GM12874 (cell line): ENCODE data around the gene COX14.

Experiments
- TF ChIP-seq, protein P1 (sequence below): IDR thresholded peaks from 2 replicates; pipeline ENCODE4 v1.5.1; 2011; ENCODE audit warnings: low read depth, mild to moderate bottlenecking, control low read depth, low read length, moderate library complexity; ENCODE audit not compliant: insufficient read depth

The COX14 gene

DNA sequence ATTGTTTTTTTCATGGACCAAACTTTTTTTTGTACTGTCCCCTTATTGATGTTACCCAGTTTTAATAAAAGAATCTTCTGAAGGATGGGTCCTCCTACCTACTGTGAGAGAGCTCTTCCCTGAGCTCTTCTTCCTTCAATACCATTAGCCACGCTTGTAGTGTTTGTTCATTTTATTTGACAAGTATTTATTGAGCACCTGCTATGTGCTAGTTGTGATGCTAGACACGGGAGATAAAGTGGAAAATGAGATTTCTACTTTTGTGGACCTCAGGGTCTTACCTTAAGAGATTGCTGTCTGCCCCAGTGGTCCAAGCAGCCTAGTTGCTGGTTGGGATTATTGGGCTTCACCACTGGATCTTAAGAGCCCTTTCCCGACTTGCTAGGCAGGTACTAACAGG, 11.5 kb upstream of the COX14 start:
- TF ChIP-seq, protein P1, sequence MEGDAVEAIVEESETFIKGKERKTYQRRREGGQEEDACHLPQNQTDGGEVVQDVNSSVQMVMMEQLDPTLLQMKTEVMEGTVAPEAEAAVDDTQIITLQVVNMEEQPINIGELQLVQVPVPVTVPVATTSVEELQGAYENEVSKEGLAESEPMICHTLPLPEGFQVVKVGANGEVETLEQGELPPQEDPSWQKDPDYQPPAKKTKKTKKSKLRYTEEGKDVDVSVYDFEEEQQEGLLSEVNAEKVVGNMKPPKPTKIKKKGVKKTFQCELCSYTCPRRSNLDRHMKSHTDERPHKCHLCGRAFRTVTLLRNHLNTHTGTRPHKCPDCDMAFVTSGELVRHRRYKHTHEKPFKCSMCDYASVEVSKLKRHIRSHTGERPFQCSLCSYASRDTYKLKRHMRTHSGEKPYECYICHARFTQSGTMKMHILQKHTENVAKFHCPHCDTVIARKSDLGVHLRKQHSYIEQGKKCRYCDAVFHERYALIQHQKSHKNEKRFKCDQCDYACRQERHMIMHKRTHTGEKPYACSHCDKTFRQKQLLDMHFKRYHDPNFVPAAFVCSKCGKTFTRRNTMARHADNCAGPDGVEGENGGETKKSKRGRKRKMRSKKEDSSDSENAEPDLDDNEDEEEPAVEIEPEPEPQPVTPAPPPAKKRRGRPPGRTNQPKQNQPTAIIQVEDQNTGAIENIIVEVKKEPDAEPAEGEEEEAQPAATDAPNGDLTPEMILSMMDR: no peak

DNA sequence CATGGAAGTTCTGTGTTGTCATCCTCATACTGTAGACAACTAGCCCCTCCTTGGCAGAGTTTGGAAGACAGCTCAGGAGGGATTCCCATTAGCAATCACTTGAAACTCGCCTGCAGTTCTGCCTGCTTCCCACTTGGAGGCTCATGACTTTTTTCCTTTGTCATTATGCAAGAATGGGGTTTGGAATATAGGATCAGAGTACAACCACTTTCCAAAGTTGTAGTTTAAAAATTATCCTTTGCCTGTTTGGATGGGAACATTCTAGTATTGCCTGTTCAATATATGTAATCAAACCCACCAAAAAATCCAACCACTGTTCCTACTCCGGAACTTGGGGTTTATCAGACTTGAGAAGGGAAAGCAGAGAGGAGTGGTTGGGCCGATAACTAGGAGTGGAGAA, 10.4 kb upstream of the COX14 start:
- TF ChIP-seq, protein P1: no peak

DNA sequence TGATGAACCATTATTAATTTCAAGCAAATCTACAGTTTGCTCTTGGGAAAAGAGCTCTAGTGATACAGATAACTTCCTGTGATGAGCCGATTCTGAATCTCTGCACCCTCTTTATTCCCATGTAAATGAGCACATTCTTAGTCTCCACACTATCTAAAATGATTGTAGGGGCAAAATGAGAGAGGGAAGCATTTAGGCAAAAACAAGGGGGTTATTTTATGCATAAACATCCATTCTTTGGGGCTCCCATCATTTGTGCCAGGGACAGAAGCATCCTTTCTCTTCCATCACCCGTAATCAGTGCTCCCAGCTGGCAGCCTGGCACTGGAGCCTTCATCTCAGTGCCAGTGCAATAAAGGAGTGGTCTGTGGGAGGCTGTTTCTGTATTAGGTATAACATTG, 9.9 kb upstream of the COX14 start:
- TF ChIP-seq, protein P1: no peak

DNA sequence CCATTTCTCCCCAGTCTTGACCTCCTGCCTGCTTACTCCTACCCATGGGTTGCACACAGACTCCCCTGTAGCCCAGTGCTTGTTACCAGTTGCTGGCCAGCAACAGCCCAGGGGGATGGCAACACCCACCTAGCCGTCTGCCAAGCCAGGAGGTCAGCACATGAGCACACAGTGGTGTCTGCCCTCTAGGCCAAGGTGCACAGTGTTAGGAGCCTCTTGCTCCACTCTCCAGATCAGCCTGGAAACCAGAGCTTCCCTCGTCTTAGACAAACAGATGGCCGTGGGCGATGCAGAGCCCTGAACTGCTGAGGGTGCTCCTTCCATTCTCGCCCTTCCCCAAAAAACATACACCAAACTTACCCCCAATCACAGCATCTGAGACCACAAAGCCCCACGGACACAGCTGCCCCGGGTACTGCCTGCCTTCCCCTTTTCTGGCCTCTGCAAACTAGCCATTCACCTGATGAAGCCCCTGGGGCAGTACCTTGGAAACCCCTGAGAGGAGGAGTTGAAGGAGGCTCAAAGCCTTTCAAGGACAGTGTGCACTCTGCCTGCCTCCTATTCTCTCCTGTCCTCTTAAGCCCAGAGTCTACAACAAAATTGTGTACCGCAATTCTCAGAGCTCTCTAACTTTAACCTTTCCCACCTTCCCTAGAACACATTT, 9.3 kb upstream of the COX14 start:
- TF ChIP-seq, protein P1: no peak

DNA sequence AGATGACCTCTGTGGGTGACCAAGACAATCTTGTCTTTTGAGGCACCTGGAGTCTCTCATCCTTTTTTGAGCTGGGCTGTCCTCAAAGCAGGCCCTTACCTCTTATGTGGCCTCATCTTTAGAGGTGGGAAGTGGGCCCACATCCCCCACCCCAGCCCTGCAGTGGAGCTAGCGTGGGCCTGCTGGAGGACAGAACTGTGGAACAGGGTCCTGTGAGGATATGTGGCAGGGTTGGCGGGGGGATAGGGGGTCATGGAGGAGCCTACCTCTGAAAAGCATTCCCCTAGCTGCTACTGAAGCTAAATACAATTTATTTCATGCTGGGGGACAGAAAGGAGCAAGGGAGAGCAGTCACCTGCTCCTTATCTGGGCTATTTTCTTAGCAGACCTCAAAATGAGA, 8.7 kb upstream of the COX14 start:
- TF ChIP-seq, protein P1: no peak

DNA sequence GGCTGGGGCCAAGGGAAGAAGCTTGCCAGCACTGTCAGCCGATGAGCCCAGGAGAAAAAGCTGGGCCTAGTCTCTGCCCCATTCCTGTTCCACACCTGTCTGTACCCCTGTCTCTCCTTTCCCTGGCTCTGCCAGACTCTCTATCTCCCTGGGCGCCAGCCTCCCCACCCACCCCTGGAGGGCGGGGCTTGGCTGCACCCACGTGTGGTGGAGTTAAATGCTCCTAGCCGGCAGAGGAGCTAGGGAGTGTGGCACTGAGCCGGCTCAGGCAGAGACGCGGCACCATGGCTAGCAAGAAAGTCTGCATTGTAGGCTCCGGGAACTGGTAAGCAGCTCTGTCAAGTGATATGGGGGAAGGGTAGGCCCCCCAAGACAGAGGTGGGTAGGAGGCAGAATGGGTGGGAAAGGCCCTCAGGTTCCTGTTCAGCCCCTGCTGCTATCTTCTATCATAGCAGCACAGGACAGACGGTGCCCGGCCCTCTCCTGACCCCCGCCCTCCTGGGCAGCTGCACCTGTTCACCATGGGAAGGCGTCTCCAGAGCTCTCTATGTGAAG, 8.2 kb upstream of the COX14 start, which contains the start of gene GPD1:
GPD1 (plus strand) TSS at position 242 of the 555 bp plus-strand sequence; CDS start at position 285, 43 bp downstream.
- TF ChIP-seq, protein P1: no peak

DNA sequence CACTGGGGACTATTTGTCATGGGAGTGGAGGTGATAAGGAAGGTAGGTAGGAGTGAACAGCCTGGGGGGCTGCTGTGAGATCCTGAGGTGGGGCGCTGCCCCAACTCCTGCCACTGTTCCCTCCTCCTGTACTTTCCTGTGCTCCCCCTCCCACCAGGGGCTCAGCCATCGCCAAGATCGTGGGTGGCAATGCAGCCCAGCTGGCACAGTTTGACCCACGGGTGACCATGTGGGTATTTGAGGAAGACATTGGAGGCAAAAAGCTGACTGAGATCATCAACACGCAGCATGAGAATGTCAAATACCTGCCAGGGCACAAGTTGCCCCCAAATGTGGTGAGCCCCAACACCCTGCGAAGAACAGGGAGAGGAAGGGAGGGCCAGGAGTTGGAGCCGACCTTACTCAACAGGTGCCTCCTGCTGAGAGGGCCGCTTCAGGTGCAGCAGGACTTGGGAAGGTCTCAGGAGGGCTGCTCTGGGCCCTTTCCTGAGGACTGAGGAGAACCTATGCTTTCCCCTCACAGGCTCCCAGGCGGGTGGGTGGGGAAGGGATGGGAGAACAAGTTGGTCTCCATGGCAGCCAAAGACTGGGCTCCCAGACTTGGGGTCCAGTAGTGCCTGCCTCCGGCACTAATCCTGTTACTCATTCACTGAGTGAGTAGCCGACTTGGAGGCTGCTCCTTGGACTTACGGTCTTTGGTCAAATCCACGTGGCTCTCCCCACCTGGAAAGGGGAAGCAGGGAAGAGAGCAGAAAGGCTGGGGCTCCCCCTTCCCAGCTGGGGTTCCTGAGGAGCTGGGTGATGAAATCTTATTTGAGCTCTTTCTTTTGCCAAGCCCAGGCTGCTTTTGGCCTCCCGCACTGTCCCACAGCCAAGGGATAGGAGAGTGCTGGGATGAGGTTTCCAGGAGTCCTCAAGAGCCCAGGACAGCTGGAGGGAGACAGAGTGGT, 7.3 kb upstream of the COX14 start:
- TF ChIP-seq, protein P1: no peak
